T-helper 1 cell treated with Interleukin-12 subunit alpha and Interleukin-12 subunit beta and Interleukin-4 antibody, amounts not matched to agents 30 ng/mL and 1 ng/mL, for 36 hours (primary cell): Measurements from ENCODE around the gene PLXDC1. TPM values are rescaled to one million over a fixed set of nuclear protein-coding genes. Genes with fewer than 3 reads are reported as not detected.

ENCODE experiments used
- intact Hi-C: fragments of 100-400 bp; cut with micrococcal nuclease; formaldehyde crosslinking; loops from one replicate; pipeline ENCODE4 v1.15.1; 2024
- total RNA-seq: library from RNA; stranded (reverse); gene quantifications from 2 replicates; pipeline ENCODE4 v1.2.3, GENCODE V29; 2022

PLXDC1 gene
- total RNA-seq, 1 donor from 2014 or later: 1.9 TPM

- intact Hi-C loops: no loop called here
These were observed 51.7 kb downstream of the PLXDC1 start for GRCh38 chr17:39099663-39100286.

- intact Hi-C loops: no loop called here
These were observed 52.8 kb downstream of the PLXDC1 start for GRCh38 chr17:39098588-39098987.

- intact Hi-C loops: no loop called here
These were observed 53.9 kb downstream of the PLXDC1 start for GRCh38 chr17:39097537-39097936.

DNA sequence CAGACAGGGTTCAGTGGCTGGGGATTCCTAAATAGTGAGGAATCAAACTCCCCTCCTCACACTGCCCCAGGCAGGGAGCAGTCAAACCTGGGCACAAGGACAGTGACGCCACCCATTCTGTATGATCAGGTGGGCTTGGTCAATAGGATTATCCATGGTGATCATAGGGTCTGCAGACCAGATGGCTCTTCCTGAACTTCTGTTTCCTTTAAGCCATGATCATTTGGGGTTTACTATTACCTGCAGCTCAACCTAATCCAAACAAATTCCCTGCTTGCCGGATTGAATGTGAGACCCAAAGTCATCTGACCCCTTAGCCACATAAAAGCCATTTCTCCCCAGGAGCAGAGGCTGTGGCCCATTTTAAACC, 54.3 kb downstream of the PLXDC1 start:
- intact Hi-C loops: no loop called here

GRCh38 chr17:39096508-39097149, 54.8 kb downstream of the PLXDC1 start:
- intact Hi-C loops: no loop called here

DNA sequence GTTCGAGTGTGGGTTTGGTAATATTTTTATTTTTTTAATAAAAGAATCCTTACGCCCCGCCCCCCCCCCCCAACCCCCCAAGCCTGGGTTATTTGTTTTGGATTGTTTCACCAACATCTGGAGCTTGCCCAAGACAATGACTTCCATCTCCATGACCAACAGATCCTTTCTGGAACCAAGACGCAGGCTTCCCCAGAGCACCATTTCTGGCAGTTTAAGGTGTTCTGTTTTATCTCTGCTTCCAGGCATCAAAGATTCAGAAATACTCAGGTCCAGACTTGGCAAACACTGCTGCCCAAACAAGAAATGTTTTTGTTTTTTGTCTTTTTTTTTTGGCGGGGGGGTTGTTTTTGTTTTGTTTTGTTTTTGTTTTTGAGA, 56.1 kb downstream of the PLXDC1 start:
- intact Hi-C loops: no loop called here

DNA sequence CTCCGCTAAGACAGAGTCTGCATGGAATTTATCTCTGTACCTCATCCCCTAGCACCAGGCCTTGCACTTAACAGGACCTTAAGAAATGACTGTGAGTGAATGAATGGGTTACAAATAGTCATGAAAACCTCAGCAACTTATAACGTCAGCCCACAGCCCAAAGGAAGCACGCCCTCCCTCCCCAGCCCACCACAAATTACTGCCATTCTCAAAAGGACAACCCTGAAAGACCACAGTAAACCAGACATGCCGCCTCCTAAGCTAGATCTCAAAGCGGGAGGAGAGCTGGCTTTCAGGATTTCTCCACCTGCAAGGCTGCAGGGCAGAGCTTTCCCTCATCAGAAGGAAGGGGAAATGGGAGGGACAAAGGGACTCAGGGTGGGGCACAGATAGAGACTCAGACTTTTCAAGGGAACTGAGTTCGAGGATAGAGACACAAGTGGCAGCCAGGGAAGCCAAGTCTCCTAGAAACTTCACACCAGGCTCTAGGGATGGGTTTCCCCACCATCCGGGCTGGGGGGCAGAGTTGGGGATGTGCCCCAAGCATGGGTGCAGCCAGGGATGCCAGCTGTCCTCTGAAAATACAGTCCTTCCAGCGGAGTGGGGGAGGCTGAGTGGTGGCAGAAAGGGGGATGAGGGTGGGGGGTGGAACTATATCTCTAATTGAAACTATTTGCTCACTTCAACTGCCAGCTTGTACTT, 56.7 kb downstream of the PLXDC1 start:
- intact Hi-C loops: loop anchor here (5.0 kb wide), 1 partner anchor 227 kb away; no protein-coding TSS in a partner anchor

GRCh38 chr17:39092692-39093230, 58.7 kb downstream of the PLXDC1 start:
- intact Hi-C loops: loop anchor here (1.0 to 5.0 kb wide), 4 partner anchors 36 to 225 kb away; no protein-coding TSS in a partner anchor

DNA sequence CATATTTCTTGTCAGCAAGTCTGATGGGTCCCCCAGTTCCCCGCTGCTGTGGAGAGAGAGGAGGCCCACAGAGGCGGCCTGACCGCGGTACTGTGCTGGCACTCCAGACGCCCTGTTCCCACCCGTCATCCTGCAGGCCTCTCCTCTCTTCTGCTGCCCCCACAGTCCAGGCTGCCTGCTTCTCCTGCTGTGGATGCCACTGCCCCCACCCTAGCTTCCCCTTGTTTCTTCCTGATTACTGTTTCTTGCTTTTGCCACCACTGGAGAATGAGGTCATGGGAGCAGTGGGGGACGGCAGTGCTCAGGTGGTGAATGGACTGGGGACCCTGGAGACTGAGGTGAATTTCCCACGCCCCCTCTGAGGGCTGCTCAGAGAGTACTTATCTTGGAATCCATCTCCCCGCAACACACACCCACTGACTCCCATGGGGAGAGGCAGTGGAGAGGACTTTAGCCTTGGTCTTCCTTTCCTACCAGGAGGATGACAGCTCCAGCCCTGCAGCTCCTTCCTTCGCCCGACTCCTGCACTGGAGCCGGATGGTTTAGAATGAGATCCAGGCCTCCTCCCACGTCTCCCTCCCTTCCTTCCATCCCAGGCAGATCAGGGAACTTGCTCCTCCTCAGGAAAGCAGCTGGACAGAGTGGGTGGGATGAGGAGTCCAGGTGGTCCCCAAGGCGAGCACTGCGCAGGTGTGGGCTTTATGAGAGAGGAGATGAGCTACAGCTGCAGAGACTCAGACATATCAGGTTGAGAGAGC, 60.4 kb downstream of the PLXDC1 start:
- intact Hi-C loops: loop anchor here (5.0 kb wide), 1 partner anchor 224 kb away; no protein-coding TSS in a partner anchor

DNA sequence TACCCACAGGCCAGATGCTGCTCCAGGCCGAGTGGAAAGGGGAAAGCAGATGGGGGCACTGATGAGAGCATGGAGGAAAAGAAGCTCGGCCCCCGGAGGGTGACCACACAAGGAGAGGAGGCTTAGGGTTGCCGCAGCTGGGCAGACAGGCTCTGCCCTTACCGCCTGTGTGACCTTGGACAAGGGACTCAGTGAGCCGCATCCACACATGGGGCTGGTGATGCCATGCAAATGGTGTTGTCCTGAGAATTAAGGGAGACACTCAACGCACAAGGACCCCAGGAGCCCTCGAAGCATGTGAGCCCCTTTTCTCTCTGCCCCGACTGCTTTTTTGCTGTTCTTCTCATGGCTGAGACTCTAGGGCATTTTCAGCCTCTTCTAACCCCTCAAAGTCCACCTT, 61.0 kb downstream of the PLXDC1 start:
- intact Hi-C loops: loop anchor here (5.0 kb wide), 1 partner anchor 223 kb away; no protein-coding TSS in a partner anchor

DNA sequence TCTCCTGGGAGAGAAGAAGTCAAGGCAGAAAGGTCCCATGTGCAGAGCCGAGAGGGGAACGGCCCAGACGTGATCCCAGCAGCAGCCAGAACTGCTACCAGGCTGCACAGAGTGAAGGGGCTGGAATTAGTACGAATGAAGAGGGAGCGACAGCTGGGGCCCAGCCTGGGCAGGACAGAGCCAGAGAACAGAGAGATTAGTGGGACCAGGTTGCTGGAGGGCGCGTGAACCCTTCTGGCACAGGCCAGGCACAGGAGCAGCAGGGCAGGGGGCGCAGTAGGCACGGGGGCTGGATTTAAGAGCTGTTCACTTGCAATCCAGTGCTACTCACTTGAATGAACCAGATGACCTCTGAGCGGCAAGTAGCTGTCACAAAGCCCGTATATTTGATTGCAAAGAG, 66.9 kb downstream of the PLXDC1 start:
- intact Hi-C loops: no loop called here

GRCh38 chr17:39083270-39083669, 68.2 kb downstream of the PLXDC1 start:
- intact Hi-C loops: no loop called here

DNA sequence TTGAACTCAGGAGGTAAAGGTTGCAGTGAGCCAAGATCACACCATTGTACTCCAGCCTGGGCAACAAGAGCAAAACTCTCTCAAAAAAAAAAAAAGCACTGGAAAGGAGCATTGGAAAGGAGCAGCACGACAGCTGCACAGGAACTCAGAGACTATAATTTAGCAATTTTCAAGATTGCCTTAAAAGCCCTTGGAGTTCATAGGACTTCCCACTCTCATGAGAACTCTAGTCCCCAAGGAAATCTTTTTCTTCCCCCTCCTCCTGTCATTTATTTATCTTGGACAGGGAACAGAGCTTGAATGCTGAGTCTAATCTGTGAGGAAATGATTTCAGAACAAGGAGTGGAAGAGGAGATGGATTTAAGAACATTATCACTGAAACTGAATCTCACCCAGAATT, 69.0 kb downstream of the PLXDC1 start:
- intact Hi-C loops: no loop called here

DNA sequence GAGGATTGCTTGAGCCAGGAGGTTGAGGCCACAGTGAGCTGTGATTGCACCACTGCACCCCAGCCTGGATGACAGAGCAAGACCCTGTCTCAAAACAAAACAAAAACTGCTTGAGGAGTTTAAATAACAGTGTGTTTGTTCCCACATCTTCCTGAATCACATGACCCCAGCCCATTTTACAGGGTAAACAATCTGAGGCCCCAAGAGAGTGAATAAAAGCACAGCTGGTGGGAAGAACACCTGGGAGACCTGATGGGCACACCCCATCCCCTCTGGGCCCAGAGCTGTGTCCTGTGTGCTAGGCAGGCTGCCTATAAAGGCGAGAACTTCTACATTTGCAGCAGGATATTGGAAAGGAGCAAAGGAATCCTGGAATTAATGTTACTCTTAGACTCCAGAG, 69.6 kb downstream of the PLXDC1 start:
- intact Hi-C loops: no loop called here

GRCh38 chr17:39080421-39081078, 70.9 kb downstream of the PLXDC1 start:
- intact Hi-C loops: loop anchor here (1.0 kb wide), 1 partner anchor 46 kb away; no protein-coding TSS in a partner anchor

GRCh38 chr17:39079836-39080235, 71.6 kb downstream of the PLXDC1 start:
- intact Hi-C loops: loop anchor here (1.0 kb wide), 1 partner anchor 46 kb away; no protein-coding TSS in a partner anchor

GRCh38 chr17:39077866-39078265, 73.6 kb downstream of the PLXDC1 start:
- intact Hi-C loops: no loop called here

- intact Hi-C loops: no loop called here
These were observed 74.2 kb downstream of the PLXDC1 start for GRCh38 chr17:39077252-39077651.

DNA sequence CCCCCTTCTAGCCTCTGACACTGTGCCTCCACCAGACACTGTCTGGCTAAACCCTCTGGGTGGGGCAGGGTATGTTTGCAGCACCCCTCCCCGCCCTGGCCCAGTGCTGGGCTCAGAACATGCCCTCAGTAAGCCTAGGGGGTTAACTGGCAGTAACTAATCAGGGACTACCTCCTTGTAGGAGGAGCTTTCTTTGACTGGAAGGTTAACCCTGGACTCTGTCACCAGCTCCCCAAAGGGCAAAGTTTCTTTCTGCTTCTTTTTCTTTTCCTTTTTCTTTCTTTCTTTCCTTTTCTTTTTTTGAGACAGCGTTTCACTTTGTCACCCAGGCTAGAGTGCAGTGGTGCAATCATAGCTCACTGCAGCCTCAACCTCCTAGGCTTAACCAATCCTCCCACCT, 76.8 kb downstream of the PLXDC1 start:
- intact Hi-C loops: no loop called here

DNA sequence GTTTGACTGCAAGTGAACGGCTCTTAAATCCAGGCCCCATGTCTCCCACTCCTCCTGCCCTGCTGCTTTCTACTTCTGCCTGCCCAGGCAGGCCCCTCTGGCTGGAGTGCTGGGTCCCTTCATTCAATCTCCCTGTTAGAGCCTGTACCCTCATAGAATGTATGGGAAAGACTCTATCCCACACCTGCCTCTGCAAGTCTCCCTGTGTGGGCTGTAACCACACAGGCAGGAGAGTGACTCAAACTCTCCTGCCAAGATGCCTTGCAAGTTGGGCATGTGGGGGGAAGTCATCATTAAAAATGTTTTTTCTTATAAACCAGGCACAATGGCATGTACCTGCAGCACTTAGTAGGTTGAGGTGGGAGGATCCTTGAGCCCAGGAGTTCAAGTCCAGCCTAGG, 77.5 kb downstream of the PLXDC1 start:
- intact Hi-C loops: no loop called here

DNA sequence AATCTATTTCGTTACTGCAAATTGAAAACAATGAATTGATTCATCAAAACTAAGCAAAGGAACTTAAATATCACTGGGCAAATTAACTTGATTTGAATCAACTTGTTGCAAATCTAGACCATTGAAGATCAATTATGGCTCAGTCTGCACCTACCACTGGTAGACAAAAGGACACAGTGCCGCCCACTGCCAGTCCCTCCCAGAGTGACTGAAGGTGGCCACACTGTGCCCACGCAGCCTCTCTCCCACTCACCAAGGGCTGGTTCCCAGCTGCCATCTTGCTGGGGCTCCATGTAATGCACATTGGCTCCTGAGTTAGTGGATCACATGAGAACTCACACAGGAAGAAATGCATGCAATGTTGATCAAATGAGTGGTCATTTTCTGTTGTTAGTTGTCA, 78.1 kb downstream of the PLXDC1 start:
- intact Hi-C loops: no loop called here
